ENCODE results near the gene YTHDF1.
A peak's percentile ranks its signal among the peaks of the same experiment; 100 is the strongest.

YTHDF1 gene

DNA sequence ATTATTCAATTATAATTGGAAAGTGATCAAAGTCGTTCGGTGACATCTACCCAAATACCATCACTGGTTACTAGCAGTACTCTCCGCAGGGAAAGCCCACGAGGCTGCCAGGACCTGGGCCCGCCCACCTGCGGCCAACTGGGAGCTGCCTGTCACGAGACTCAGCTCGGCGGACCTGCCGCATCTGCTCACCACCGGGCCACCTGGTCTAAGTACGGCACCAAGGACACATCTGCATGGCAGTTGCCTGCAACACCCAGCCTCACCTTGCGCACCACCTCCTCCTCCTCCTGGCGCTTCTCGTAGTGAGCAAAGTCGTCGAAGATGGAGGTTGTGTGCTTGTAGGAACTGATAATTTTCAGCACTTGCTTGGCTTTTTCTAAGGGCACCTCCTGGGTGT is 13.9 kb downstream of the YTHDF1 start:
- no peak for DNase-seq (ENCODE audit: low read depth)
- no peak for TF ChIP-seq CTCF (conservative IDR thresholded peaks at IDR 0.05; ENCODE audit: low read depth, low read length)
- no peak overlapping the region for H3K4me3 ChIP-seq (ENCODE audit: low read length)

DNA sequence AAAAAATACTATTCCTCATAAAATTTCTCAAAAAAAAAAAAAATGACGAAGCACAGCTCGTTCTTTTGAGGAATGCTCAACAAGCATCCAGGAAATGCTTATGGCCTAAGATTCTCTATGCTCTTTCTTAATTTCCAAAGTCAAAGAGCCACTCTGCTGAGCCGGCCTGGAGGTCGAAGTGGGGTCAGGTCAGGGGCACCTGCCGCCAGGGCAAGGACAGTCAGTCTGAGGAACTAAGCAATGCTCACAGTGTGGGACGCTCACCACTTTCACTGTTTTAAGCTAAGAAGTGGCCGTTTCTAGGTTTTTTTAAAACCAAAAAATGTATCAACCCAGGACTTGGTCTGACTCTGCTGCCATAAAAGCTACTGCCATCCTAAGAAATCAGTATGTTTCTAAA is 17.3 kb downstream of the YTHDF1 start:
- H3K4me3 ChIP-seq (ENCODE audit: low read length): no peak overlapping the region
- no peak for DNase-seq (ENCODE audit: low read depth)
- no peak for TF ChIP-seq CTCF (conservative IDR thresholded peaks at IDR 0.05; ENCODE audit: low read depth, low read length)

GRCh38 chr20:63196768-63197470 is 19.0 kb downstream of the YTHDF1 start:
- DNase-seq (ENCODE audit: low read depth): no peak
- no peak overlapping the region for H3K4me3 ChIP-seq (ENCODE audit: low read length)
- TF ChIP-seq CTCF (conservative IDR thresholded peaks at IDR 0.05; ENCODE audit: low read depth, low read length): no peak

GRCh38 chr20:63194797-63195173 is 21.1 kb downstream of the YTHDF1 start:
- TF ChIP-seq CTCF (conservative IDR thresholded peaks at IDR 0.05; ENCODE audit: low read depth, low read length): no peak
- H3K4me3 ChIP-seq (ENCODE audit: low read length): no peak overlapping the region

DNA sequence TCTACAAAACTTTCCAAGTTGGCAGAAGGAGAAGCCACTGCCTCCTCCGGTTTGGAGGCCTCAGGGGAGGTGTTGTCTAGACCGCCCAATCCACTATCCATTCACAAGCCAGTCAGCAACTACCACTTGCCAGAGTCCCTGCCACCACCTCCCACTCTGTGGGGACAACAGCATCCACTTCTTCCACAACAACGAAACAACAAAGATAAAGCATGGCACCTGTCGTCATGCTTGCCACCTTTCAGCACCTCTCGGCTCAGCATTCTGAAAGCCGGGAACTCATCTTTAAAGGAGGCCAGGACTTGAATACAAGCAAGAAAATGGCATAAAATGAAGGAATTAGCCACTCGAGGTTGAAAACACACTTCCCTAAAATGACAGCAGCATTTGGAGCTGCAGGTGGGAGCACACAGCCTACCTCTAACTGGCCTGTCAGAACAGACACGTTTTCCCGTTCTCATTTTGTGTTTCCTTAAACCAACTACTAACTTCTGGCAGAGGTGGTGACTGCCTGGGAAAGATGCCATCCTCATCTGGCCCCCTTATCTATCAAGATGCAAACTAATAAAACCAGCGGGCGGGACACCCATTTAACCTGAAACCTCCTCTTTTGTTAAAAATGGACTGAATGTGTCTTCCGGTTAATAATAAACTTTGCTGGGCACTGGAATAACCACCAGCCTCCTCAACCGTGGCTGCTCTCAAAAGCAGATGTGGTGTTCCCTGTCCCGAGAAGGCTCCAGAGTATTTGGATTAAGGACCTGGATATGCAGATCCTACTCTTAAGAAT is 21.7 kb downstream of the YTHDF1 start:
- no peak overlapping the region for H3K4me3 ChIP-seq (ENCODE audit: low read length)
- no peak for TF ChIP-seq CTCF (conservative IDR thresholded peaks at IDR 0.05; ENCODE audit: low read depth, low read length)
- no peak for DNase-seq (ENCODE audit: low read depth)

More at GRCh38 chr20:63194797-63195173, 21.1 kb downstream of the YTHDF1 start:
- no peak for DNase-seq (ENCODE audit: low read depth)

GRCh38 chr20:63192721-63193120 is 23.2 kb downstream of the YTHDF1 start:
- TF ChIP-seq CTCF (conservative IDR thresholded peaks at IDR 0.05; ENCODE audit: low read depth, low read length): no peak
- no peak overlapping the region for H3K4me3 ChIP-seq (ENCODE audit: low read length)
- no peak for DNase-seq (ENCODE audit: low read depth)

GRCh38 chr20:63191400-63191799 is 24.5 kb downstream of the YTHDF1 start:
- no peak for TF ChIP-seq CTCF (conservative IDR thresholded peaks at IDR 0.05; ENCODE audit: low read depth, low read length)
- no peak overlapping the region for H3K4me3 ChIP-seq (ENCODE audit: low read length)
- peak; percentile 42 for DNase-seq (ENCODE audit: low read depth)
